DND-41 (cell line): ENCODE data around the gene USP22.

Source experiments
- CTCF ChIP-seq: IDR thresholded peaks from 2 replicates; pipeline ENCODE4 v1.5.1; 2012; ENCODE audit warnings: borderline replicate concordance, low read length, moderate library complexity, mild to moderate bottlenecking; ENCODE audit not compliant: poor library complexity, severe bottlenecking; ENCODE audit errors: extremely low read depth
- EZH2 ChIP-seq: IDR thresholded peaks from 3 replicates; pipeline ENCODE4 v1.6.1; 2012; ENCODE audit warnings: borderline replicate concordance, low read depth, mild to moderate bottlenecking, moderate library complexity, low read length, inconsistent platforms; ENCODE audit not compliant: severe bottlenecking

GRCh38 chr17:20996724-20997615 lies 45.8 kb downstream of the USP22 start:
- no peak for TF ChIP-seq CTCF
- TF ChIP-seq EZH2 = no peak
